ENCODE results near the gene TMSB10.
A peak's percentile ranks its signal among the peaks of the same experiment; 100 is the strongest.

Gene TMSB10

DNA sequence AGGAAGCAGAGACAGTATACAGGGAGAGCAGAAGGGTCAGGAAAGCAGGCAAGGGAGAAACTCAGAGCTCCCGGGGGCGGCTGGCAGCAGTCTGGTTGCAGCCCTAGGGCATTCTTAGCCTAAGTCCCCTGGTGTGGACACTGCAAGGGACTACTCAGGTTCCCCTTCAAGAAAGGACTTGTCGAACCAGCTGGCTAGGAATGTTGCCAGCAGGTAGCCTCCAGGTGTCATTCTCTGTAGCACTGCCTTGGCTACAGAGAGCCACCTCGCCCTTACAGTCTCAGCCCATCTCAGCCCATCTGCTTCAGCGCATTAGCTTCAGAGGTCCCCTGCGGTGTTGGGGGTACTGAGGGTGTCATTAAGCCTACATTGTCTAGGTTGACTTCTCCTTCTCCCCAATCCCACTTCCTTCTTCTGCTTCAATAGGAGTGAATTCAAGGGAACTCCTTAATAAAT is 11.3 kb upstream of the TMSB10 start:
- H3K36me3 ChIP-seq (ENCODE audit: insufficient read depth, low read length) = no peaks in the 10 kb centered on the region
- WGBS = 72% methylated on average over 5 of the region's 6 CpGs
- no peak overlapping the region for H3K27ac ChIP-seq (ENCODE audit: low read depth, low read length)
- H3K9ac ChIP-seq (ENCODE audit: low read depth, low read length) = no peak overlapping the region
- H3K27me3 ChIP-seq (ENCODE audit: insufficient read depth, low read length) = no peaks in the 10 kb centered on the region
- H3K4me1 ChIP-seq (ENCODE audit: insufficient read depth, low read length) = peaks cover 4% of the 10 kb centered on the region; the same call in 1 of the 2 replicates
- H3K9me3 ChIP-seq (ENCODE audit: insufficient read depth, low read depth, low read length) = no peaks in the 10 kb centered on the region
- H3K4me3 ChIP-seq (ENCODE audit: low read length) = no peak overlapping the region

DNA sequence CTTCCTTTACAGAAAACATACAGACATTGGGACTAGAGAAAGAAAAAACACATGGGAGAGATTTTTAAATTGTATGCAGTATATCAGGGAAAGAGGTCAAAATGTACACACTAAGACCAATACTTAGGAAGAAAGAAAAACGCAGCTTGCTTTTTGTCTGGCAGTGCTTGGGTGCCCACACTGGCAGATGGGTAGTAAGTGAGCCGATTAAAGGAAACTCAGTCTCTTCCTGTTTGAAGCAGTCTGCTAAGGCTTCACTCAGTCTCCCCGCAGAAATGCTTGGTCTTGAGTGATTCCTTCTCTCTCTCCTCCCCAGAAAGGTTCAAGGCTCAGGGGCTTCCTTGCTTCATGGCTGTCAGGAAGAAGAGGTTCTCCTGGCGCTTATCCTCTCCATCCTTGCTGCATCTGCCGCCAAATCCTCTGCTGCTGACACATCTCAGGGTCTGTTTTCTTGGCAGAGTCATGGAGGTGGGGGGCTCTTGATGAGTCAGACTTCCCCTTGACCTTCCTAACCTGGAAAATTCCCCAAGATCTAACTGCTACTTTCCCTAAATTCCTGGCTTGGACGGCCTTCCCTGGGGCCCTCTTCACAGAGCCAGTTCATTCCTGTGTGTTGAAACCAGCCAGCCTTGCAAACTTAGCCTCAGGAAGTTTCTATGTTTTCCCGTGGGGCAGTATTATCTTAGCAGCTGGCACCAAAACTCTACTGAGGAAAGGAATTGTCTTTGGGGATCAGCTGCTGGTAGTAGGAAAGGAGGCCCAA is 10.5 kb upstream of the TMSB10 start:
- H3K9me3 ChIP-seq (ENCODE audit: insufficient read depth, low read depth, low read length) = no peaks in the 10 kb centered on the region
- H3K36me3 ChIP-seq (ENCODE audit: insufficient read depth, low read length) = no peaks in the 10 kb centered on the region
- no peak overlapping the region for H3K27ac ChIP-seq (ENCODE audit: low read depth, low read length)
- H3K9ac ChIP-seq (ENCODE audit: low read depth, low read length) = no peak overlapping the region
- H3K27me3 ChIP-seq (ENCODE audit: insufficient read depth, low read length) = no peaks in the 10 kb centered on the region
- H3K4me3 ChIP-seq (ENCODE audit: low read length) = no peak overlapping the region
- H3K4me1 ChIP-seq (ENCODE audit: insufficient read depth, low read length) = peaks cover 4% of the 10 kb centered on the region; the same call in 1 of the 2 replicates
- WGBS = 70% methylated on average over 7 of the region's 7 CpGs

DNA sequence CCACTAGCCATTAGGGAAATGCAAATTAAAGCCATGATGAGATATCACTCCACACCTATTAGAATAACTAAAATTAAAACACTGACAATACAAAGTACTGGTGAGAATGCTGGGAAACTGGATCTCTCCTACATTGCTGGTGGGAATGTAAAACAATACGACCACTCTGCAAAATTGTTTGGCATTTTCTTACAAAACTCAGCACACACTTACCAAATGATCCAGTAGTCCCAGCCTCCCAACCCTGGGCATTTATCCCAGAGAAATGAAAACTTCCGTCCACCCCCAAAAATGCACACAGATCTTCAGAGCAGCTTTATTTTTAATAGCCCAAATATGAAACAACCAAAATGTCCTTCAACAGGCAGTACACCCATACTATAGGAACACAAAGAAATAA is 8.9 kb upstream of the TMSB10 start:
- peaks cover 4% of the 10 kb centered on the region; the same call in 1 of the 2 replicates for H3K4me1 ChIP-seq (ENCODE audit: insufficient read depth, low read length)
- no peak overlapping the region for H3K4me3 ChIP-seq (ENCODE audit: low read length)
- 91% methylated on average over 2 of the region's 2 CpGs for WGBS
- H3K27me3 ChIP-seq (ENCODE audit: insufficient read depth, low read length) = no peaks in the 10 kb centered on the region
- H3K9ac ChIP-seq (ENCODE audit: low read depth, low read length) = no peak overlapping the region
- H3K36me3 ChIP-seq (ENCODE audit: insufficient read depth, low read length) = no peaks in the 10 kb centered on the region
- no peaks in the 10 kb centered on the region for H3K9me3 ChIP-seq (ENCODE audit: insufficient read depth, low read depth, low read length)
- H3K27ac ChIP-seq (ENCODE audit: low read depth, low read length) = no peak overlapping the region

DNA sequence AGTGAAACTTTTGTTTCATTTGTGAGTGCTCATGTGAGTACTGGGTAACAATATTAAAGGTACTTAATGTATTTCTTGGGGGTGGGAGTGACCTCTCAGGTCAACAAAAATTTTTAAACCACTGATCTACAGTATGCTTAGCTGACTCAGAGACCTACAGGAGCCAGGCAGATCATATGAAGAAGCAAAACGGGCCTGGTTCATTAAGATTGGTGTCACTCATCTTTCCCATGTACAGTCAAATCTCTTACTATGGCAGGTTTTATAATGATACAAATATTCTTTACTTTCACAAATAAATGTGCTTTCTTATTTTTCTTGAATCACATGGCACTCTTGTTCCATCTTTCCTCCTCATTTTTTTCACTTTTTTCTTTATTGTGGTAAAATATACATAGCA is 7.7 kb upstream of the TMSB10 start:
- no peaks in the 10 kb centered on the region for H3K27me3 ChIP-seq (ENCODE audit: insufficient read depth, low read length)
- no peak overlapping the region for H3K4me3 ChIP-seq (ENCODE audit: low read length)
- H3K9me3 ChIP-seq (ENCODE audit: insufficient read depth, low read depth, low read length) = no peaks in the 10 kb centered on the region
- H3K9ac ChIP-seq (ENCODE audit: low read depth, low read length) = no peak overlapping the region
- H3K4me1 ChIP-seq (ENCODE audit: insufficient read depth, low read length) = peaks cover 4% of the 10 kb centered on the region; the same call in 1 of the 2 replicates
- WGBS = 73% methylated on average over 1 of the region's 1 CpG
- H3K36me3 ChIP-seq (ENCODE audit: insufficient read depth, low read length) = no peaks in the 10 kb centered on the region
- no peak overlapping the region for H3K27ac ChIP-seq (ENCODE audit: low read depth, low read length)

DNA sequence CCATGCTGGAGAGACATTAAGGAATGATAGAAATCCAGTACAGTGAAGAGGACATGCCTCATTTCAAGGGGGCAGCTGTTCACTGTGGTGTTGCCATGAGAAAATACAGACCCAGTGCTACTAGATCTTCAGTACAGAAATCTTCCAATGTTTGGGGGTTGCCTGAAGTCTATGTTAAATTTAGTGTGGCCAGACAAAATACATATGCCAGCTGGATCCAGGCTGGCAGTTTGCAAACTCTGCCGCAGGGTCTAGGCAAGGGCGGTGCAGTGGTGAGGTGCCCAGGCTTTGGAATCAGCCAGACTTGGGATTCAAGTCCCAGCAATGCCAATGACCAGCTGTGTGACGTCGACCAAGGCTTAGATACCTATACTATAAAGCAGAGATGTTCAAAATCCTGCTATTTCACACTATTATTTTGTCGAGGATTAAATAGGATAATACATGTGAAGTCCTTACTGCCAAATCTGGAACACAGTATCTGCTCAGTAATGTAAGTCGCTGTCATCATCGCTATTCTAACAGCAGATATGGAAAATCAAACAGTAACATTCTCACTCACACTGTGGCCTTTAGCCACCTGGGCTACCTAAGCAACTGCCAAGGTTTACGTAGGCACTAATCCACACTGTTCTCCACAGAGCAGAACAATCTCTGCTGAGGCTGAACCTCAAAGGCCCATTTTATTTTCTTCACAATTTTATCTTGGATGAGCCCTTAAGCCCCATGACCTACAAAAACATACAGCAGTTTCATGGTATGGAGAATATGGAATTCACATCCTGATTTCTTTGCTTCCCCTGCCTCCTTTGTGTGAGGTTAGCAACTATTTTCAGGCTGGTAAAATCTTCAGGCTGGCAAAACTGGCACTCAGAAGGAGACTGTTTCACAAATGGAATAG is 5.9 kb upstream of the TMSB10 start:
- H3K4me3 ChIP-seq (ENCODE audit: low read length) = no peak overlapping the region

DNA sequence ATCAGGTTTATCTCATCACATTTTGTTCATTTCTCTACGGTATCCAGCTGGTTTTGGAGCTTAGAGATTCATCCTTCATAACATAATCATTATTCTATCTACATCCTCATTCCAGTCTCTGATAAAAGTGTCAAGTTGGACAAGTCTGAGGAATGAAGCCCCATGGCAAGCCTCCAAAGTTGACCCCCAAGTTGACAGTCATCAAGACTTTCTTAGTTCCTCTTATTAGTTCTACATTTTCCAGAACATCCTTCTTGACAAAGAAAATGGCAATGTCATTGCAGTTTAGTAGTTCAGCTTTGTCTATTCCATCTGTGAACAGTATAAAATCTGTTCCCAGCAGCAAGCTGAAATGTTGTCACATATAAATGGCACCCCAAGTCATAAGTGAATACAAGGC is 4.5 kb upstream of the TMSB10 start:
- H3K4me1 ChIP-seq (ENCODE audit: insufficient read depth, low read length) = peaks cover 2% of the 10 kb centered on the region; the same call in 1 of the 2 replicates
- 92% methylated on average over 1 of the region's 1 CpG for WGBS
- no peaks in the 10 kb centered on the region for H3K9me3 ChIP-seq (ENCODE audit: insufficient read depth, low read depth, low read length)
- H3K27me3 ChIP-seq (ENCODE audit: insufficient read depth, low read length) = peaks cover 8% of the 10 kb centered on the region
- H3K27ac ChIP-seq (ENCODE audit: low read depth, low read length) = no peak overlapping the region
- no peak overlapping the region for H3K9ac ChIP-seq (ENCODE audit: low read depth, low read length)
- H3K4me3 ChIP-seq (ENCODE audit: low read length) = no peak overlapping the region
- no peaks in the 10 kb centered on the region for H3K36me3 ChIP-seq (ENCODE audit: insufficient read depth, low read length)

More for the DNA sequence above, 5.9 kb upstream of the TMSB10 start:
- H3K9me3 ChIP-seq (ENCODE audit: insufficient read depth, low read depth, low read length) = no peaks in the 10 kb centered on the region
- H3K36me3 ChIP-seq (ENCODE audit: insufficient read depth, low read length) = no peaks in the 10 kb centered on the region
- H3K27ac ChIP-seq (ENCODE audit: low read depth, low read length) = no peak overlapping the region
- no peak overlapping the region for H3K9ac ChIP-seq (ENCODE audit: low read depth, low read length)
- 91% methylated on average over 8 of the region's 8 CpGs for WGBS
- peaks cover 2% of the 10 kb centered on the region; the same call in 1 of the 2 replicates for H3K4me1 ChIP-seq (ENCODE audit: insufficient read depth, low read length)
- peaks cover 6% of the 10 kb centered on the region for H3K27me3 ChIP-seq (ENCODE audit: insufficient read depth, low read length)

DNA sequence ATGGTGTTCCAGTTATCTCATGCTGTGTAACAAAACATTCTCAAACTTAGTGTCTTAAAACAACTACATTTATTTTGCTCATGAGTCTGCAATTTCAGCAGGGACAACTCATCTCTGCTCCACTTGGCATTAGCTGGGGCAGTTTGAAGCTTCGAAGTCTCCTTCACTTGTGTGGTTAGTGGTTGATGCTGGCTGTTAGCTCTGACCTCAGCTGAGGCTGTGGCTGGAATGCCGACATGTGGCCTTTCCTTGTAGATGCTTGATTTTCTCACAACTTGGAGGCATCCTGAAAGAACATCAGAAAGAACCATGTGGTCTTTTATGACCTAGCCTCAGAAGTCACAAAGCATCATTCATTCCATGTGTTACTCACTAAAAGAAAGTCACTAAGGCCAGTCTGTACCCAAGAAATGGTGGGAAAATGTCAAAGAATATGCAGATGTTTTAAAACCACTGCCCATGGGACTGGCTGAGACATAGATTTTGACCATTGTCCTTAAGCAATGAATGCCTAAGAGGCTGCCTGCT is 3.8 kb upstream of the TMSB10 start:
- Histone ChIP-seq H3K27ac (ENCODE audit: low read depth, low read length) (no peak overlapping the region), H3K36me3 (ENCODE audit: insufficient read depth, low read length) (no peaks in the 10 kb centered on the region; the same call in 1 of the 2 replicates), H3K4me1 (ENCODE audit: insufficient read depth, low read length) (peaks cover 2% of the 10 kb centered on the region; the same call in 1 of the 2 replicates), H3K9me3 (ENCODE audit: insufficient read depth, low read depth, low read length) (no peaks in the 10 kb centered on the region), H3K4me3 (ENCODE audit: low read length) (no peak overlapping the region), H3K27me3 (ENCODE audit: insufficient read depth, low read length) (peaks cover 8% of the 10 kb centered on the region), H3K9ac (ENCODE audit: low read depth, low read length) (no peak overlapping the region)
- WGBS = 98% methylated on average over 2 of the region's 2 CpGs

DNA sequence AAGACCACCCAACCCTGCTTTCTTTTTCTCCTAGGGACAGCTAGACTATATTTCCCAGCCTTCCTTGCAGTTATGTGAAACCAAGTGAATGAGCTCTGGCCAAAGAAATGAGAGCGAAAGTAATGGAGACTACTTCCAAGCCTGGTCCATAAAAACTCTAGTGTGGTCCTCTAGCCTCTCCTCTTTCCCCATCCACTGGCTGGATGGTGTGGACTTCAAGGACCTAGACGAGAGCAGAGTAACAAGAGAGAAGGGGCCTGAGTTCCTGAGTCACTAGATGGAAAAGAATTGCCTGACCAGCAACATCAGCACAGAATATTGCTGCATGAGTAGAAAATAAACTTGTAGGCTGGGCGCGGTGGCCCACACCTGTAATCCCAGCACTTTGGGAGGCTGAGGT is 2.9 kb upstream of the TMSB10 start:
- 98% methylated on average over 4 of the region's 4 CpGs for WGBS
- Histone ChIP-seq H3K36me3 (ENCODE audit: insufficient read depth, low read length) (no peaks in the 10 kb centered on the region; the same call in 1 of the 2 replicates), H3K9me3 (ENCODE audit: insufficient read depth, low read depth, low read length) (no peaks in the 10 kb centered on the region), H3K9ac (ENCODE audit: low read depth, low read length) (no peak overlapping the region), H3K4me3 (ENCODE audit: low read length) (no peak overlapping the region), H3K4me1 (ENCODE audit: insufficient read depth, low read length) (peaks cover 2% of the 10 kb centered on the region; the same call in 1 of the 2 replicates), H3K27me3 (ENCODE audit: insufficient read depth, low read length) (peaks cover 8% of the 10 kb centered on the region), H3K27ac (ENCODE audit: low read depth, low read length) (no peak overlapping the region)

DNA sequence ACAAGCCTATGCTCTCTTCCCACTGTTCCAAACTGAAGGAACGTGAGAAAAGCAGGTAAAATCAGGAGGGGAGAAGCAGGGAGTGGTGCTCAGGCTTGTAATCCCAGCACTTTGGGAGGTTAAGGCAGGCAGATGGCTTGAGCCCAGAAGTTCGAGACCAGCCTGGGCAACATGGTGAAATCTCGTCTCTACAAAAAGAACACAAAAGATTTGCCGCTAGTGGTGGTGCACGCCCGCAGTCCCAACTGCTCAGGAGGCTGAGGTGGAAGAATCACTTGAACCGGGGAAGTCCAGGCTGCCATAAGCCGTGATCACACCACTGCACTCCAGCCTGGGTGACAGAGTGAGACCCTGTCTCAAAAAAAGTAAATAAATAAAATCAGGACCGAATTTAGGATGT is 1.3 kb upstream of the TMSB10 start:
- no peaks in the 10 kb centered on the region for H3K9me3 ChIP-seq (ENCODE audit: insufficient read depth, low read depth, low read length)
- H3K27me3 ChIP-seq (ENCODE audit: insufficient read depth, low read length) = peaks cover 8% of the 10 kb centered on the region
- no peak overlapping the region for H3K9ac ChIP-seq (ENCODE audit: low read depth, low read length)
- H3K27ac ChIP-seq (ENCODE audit: low read depth, low read length) = no peak overlapping the region
- 87% methylated on average over 9 of the region's 9 CpGs for WGBS
- peaks cover 3% of the 10 kb centered on the region; the same call in 1 of the 2 replicates for H3K36me3 ChIP-seq (ENCODE audit: insufficient read depth, low read length)
- H3K4me3 ChIP-seq (ENCODE audit: low read length) = peak overlapping the region; percentile 97; the same call in 1 of the 2 replicates
- no peaks in the 10 kb centered on the region for H3K4me1 ChIP-seq (ENCODE audit: insufficient read depth, low read length)

DNA sequence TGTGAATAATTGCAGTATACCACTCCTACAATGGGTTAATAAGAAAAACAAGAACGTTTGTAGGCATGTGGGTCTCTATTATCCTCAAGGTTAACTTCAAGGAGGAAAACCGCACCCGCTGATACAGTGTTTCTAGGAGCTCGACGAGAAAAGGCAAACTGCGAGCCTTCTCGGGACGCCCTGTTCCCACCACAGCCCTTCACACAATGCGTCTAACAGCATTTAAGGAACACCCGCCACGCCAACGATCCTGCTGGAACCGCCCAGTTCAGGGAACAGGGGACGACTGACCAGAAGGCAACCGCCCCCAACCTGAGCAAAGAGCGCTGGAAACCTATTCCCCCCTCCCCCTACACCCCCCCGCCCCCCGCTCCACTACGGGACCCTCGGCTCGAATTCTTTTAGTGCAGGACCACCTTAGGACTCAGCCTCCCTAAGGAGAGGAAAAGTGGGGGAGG is 710 bp upstream of the TMSB10 start:
- no peaks in the 10 kb centered on the region for H3K9me3 ChIP-seq (ENCODE audit: insufficient read depth, low read depth, low read length)
- H3K27me3 ChIP-seq (ENCODE audit: insufficient read depth, low read length) = peaks cover 8% of the 10 kb centered on the region
- H3K27ac ChIP-seq (ENCODE audit: low read depth, low read length) = no peak overlapping the region
- peak overlapping the region; percentile 97 for H3K4me3 ChIP-seq (ENCODE audit: low read length)
- peak overlapping the region; percentile 95 for H3K9ac ChIP-seq (ENCODE audit: low read depth, low read length)
- WGBS = 1% methylated on average over 14 of the region's 21 CpGs
- peaks cover 3% of the 10 kb centered on the region; the same call in 1 of the 2 replicates for H3K36me3 ChIP-seq (ENCODE audit: insufficient read depth, low read length)
- no peaks in the 10 kb centered on the region for H3K4me1 ChIP-seq (ENCODE audit: insufficient read depth, low read length)
